OCI-LY7 (cell line): ENCODE results near the gene PIK3R1.

Experiments used
- CTCF ChIP-seq: fragments of 200-600 bp; sonication (generic); conservative IDR thresholded peaks from 2 replicates; pipeline ENCODE4 v1.5.1; 2014; ENCODE audit warnings: mild to moderate bottlenecking, antibody characterized with exemption, low read length, moderate library complexity, mixed read lengths
- EZH2phosphoT487 ChIP-seq: fragments of 200-600 bp; sonication (generic); IDR thresholded peaks from 2 replicates; pipeline ENCODE4 v1.6.1; 2018; ENCODE audit warnings: low read depth, borderline replicate concordance, mild to moderate bottlenecking, mixed run types, antibody characterized with exemption, low read length, moderate library complexity, mixed read lengths

DNA sequence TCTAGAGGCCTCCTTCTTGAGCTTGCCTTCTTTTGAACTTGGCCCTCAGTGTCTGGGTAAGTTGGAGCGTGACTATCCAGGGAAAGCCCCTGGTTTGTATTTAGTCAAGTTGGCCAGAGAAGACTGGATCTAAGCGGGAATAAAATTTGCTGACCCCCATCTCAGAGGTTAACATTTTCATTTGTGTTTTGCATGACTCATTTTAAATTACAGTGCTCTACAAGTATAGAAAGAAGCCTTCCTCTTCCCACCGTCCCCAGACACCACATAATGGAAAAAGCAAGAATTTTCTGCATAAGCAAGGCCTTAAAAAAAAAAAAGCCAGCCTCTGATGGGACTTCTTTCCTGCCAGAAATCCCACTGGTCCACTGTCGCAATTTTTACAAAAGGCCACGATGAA, 27.2 kb downstream of the PIK3R1 start:
- TF ChIP-seq CTCF, result no peak
- no peak for TF ChIP-seq EZH2phosphoT487
